Stimulated activated CD4-positive, alpha-beta T cell treated with anti-CD3 and anti-CD28 coated beads, Interleukin-15, amount 100 ng/mL, for 48 hours (primary cell): ENCODE measurements around the gene MYBL2.

Experiments
- DNase-seq, 2 donors: peaks; one replicate each; pipeline ENCODE4 v3.0.0-alpha.2; 2020; ENCODE audit warnings: low read depth in 2 of 2

The MYBL2 gene

GRCh38 chr20:43722153-43722505 is 55.2 kb downstream of the MYBL2 start:
- no peak for DNase-seq

GRCh38 chr20:43723186-43723585 is 56.3 kb downstream of the MYBL2 start:
- DNase-seq, result no peak

GRCh38 chr20:43723735-43724134 is 56.8 kb downstream of the MYBL2 start:
- no peak for DNase-seq

DNA sequence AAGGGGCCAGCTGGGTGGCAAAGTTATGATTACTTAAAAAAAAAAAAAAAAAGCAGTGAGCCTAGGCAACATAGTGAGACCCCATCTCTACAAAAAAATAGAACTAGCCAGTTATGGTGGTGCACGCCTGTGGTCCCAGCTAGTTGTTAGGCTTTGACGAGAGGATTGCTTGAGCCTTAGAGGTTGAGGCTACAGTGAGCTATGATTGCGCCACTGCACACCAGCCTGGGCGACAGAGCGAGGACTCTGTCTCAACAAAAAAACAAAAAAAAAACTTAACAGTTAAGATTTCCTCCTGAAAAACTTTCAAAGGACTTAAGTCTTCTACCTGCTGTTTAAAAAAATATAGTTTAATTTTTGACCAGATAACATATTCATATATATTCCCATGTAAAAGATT is 57.5 kb downstream of the MYBL2 start:
- DNase-seq, result no peak

DNA sequence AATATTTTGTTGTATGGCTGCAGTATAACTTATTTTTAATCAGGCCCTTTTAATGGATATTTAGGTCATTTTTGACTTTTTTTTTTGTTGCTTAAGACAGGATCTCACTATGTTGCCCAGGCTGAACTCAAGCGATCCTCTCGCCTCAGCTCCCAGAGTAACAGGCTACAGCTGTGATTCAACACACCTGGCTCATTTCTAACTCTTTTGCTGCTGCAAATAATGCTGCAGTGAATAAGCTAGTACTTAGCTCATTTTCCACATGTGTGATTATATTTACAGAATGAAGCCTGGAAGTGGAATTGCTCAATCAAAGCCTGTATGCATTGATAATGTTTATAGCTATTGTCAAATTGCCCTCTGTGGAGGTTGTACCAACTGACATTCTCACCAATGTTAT is 58.8 kb downstream of the MYBL2 start:
- no peak for DNase-seq

- DNase-seq, result no peak
These were observed 59.4 kb downstream of the MYBL2 start for GRCh38 chr20:43726333-43726732.

DNA sequence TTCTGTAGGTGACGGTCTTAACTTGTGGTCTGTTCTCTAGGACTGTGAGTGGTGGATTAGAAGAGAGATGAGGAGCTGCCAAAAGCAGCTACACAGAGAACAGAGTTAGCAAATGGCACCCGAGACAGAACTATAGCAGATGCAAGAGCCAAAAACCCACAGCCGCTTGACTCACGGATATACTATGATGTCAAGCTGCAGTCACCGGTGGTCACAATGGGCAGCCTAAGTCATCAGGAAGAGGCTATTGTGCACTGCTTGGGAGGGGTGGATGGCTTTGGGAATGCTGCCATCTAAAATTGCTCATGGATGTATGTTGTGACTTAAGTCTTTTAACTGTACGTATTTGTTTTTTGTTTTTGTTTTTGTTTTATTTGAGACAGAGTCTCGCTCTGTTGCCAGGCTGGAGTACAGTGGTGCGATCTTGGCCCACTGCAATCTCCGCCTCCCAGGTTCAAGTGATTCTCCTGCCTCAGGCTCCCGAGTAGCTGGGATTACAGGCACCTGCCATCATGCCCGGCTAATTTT is 60.0 kb downstream of the MYBL2 start, which contains the start of gene GTSF1L:
GTSF1L (minus strand) TSS at position 192 of the 528 bp plus-strand sequence. CDS start 308 bp downstream, outside the sequence.
- no peak for DNase-seq

DNA sequence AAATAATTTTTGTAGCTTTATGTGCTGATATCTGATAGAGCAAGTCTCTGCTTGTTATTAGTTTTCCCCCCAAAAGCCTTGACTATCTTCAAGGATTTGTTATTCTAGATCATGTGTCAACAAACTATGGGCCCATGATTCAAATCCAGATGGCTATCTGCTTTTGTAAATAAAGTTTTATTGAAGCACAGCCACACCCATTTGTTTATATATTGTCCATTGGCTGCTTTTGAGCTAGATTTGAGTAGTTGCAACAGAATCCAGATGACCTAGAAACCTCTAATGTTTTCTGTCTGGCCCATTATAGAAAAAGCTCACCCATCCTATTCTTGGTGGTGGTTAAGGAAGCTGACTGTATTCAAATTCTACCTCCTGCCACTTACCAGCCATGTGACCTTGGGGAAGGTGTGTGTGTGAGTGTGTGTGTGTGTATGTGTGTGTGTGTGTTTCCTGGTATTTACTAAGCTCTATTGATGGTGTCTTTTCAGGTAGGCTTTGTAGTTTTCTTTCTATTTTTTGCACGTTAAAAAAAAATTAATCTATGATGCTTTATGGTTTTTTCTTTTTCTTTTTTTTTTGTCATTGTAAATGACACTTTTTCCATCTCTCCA is 61.2 kb downstream of the MYBL2 start:
- DNase-seq, result no peak

- no peak for DNase-seq
These were observed 61.9 kb downstream of the MYBL2 start for GRCh38 chr20:43728686-43729255.

DNA sequence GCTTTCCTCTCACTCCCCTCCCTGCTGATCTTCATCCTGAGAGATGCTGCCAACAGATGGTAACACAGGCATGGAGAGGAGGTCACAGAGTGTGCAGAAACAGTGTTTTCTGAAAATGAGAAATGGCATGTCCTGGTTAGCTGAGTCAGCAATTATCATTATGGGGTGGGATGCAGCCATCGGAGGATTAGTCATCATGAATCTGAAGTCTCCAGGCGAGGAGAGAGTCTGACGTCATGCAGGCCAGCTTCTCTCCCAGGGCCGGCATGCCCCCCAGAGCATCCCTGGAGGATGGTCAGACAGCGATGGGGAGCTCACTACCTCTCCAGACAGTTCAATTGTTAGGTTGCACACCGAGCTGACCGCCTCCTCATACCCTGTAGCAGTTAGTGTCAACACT is 64.6 kb downstream of the MYBL2 start:
- no peak for DNase-seq

- DNase-seq, result no peak
These were observed 65.0 kb downstream of the MYBL2 start for GRCh38 chr20:43731927-43732326.

DNA sequence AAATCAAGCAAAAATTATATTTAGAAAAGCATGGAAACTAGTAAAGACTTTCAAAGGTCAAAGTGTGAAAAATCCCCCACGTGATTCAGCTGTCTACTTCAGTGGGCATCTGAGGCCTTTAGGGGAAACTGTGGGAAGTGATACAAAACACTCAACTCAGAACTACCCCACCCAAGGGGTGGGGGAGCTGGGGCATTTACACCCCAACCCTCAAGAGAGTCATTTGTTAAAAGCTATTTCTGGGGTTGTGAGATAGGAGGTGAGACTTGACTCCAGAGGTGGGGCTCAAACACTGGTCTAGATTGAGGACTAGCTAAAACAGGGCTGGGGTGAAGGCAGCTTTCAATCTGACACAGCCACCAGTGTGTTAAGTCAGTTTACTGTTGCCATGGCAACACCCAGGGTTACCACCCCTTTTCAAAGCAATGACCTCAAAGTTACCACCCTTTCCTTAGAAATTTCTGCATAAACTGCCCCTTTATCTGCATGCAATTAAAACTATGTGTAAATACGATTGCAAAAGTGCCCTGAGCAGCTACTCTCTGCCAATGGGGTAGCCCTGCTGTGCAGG is 69.8 kb downstream of the MYBL2 start:
- DNase-seq, result peak; percentile 25 to 49

GRCh38 chr20:43737925-43738324 is 71.0 kb downstream of the MYBL2 start:
- no peak for DNase-seq

- DNase-seq, result no peak
These were observed 72.3 kb downstream of the MYBL2 start for GRCh38 chr20:43739148-43739749.

GRCh38 chr20:43740642-43741041 is 73.7 kb downstream of the MYBL2 start:
- DNase-seq, result no peak

DNA sequence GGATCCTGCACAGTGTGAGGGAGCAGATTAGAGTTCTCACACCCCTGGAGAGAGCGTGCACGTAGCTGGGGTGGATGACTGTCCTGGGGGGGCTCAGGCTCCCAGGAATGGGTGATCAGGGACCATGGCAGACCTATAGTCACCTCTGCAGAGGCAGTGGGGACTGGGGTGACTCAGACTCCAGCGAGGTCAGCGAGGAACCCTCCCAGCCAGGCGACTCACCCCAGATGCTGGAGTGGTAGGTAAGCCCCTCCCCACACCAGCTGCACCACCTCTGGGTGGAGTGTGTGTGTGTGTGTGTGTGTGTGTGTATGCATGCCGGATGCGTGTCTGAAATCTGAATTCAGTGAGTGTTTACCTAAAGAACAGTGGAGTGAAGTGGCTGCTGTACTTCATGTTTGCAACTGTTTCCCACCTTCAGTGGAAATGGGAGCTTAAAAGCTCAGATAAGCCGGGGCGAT is 77.3 kb downstream of the MYBL2 start:
- DNase-seq, result no peak

GRCh38 chr20:43744966-43745730 is 78.2 kb downstream of the MYBL2 start:
- DNase-seq, result no peak

DNA sequence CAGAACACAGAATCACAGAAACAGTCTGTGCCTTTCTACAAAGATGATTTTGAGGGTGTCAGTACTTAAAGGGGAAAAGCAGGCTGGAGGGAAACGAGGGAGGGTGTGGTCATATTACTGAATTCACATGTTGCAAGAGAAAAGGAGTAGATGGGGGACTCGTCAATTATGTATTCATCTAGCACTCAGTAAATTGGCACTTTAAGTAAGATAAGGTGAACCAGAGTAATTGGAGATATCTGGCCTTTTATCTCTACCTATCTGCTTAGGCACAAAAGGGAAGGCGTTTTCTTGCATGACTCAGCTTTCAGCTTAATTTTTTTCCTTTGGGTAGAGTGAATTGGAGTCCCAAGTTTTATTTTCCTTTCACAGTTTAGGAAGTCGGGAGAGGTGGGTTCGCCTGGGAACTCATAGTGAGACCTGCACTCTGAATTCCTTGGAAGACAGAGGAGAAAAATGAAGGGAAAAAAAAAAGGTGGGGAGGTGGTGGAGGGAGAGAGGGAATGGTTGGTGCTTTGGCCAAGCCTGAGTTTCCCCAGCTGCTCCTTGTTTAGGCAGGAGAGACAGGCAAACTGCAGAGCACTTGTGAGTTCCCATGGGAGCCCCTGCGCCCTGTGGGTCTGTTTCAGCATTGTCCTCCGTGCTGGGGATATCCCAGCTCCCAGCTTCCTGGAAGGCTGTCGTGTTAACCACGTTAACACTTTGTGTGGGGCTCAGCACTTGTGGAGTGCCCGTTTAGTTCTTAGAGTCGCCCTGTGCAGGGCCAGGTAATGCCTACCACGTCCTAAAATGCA is 79.6 kb downstream of the MYBL2 start:
- DNase-seq, result no peak

- DNase-seq, result no peak
These were observed 81.4 kb downstream of the MYBL2 start for GRCh38 chr20:43748274-43748673.

DNA sequence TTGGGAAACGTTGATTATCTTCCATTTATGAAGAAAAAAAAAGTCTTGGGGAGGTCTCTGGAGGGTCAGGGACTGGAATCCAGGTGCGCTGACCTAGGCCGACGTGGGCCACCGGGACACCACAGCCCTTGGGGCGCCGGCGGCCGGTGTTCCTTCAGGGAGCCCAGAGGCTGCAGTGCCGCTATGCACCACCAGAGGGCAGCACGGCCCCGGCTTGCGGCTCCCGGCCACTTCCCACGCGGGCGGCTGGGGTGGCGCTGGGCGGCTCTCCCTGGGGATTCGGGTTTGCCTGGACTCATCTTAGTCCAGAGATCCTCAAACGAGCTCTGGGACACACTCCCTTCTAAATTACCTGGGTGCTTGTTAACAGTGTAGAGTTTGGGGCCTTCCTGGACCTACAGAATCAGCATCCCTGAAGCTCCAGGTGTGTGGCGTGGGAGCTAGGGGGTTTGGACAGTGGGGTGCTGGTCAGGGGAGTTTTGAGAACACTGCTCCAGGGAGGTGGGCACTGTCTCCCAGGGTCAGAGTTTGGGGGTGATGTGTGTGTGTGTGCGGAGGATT is 82.9 kb downstream of the MYBL2 start:
- peak; percentile 69 to 83 for DNase-seq

DNA sequence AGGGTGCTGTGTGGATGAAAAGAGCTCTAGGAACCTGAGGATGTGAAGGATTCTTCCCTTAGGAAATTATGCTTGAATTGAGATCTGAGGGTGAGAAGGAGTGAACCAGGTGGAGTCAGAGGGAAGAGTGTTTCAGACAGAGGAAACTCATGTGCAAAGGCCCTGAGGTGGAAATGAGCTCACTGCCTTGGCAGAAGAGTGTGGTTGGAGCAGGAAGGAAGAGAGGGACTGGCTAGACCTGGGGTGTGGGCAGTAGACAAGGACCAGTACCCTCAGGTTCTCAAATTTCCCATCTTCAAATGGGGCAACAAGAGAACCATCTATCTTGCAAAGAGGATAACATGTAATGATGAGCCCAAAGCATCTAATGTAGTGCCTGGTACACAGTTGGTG is 83.9 kb downstream of the MYBL2 start:
- DNase-seq, result no peak
